T-helper 1 cell treated with Interleukin-12 subunit alpha and Interleukin-12 subunit beta and Interleukin-4 antibody, amounts not matched to agents 30 ng/mL and 1 ng/mL, for 36 hours (primary cell): ENCODE data around the gene SLC39A11. TPM values are rescaled to one million over a fixed set of nuclear protein-coding genes. Genes with fewer than 3 reads are reported as not detected.
"Not testable (repeated sequence)": the region's sequence is repeated elsewhere in the genome, so short reads cannot be mapped to it uniquely, and the experiment has no call there.

Experiments used
- intact Hi-C: fragments of 100-400 bp; cut with micrococcal nuclease; formaldehyde crosslinking; loops from one replicate; pipeline ENCODE4 v1.15.1; 2024
- total RNA-seq: library from RNA; stranded (reverse); gene quantifications from 2 replicates; pipeline ENCODE4 v1.2.3, GENCODE V29; 2022

The SLC39A11 gene
- total RNA-seq, 1 donor from 2014 or later = 27.9 TPM

GRCh38 chr17:73111386-73111785, 18.9 kb upstream of the SLC39A11 start:
- intact Hi-C loops = no loop called here

DNA sequence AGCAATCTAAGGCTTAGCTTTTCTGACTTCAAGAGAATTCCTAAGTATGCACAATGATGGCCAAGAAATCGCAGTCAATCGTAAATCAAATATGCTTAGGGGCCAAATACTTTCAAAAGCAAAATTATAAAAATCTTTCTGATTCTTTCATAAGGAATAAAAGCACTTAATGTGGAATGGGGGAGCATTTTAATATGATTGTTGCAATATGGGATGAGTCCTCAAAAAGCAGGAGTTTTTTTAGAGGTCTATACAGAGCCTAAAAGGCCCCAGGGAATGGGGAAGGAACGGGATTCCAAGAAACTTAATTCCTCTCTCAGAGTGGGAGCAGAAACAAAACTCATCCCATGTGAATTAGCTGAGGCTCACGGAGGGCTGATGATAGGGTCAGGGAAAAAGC, 14.7 kb upstream of the SLC39A11 start:
- intact Hi-C loops = no loop called here

DNA sequence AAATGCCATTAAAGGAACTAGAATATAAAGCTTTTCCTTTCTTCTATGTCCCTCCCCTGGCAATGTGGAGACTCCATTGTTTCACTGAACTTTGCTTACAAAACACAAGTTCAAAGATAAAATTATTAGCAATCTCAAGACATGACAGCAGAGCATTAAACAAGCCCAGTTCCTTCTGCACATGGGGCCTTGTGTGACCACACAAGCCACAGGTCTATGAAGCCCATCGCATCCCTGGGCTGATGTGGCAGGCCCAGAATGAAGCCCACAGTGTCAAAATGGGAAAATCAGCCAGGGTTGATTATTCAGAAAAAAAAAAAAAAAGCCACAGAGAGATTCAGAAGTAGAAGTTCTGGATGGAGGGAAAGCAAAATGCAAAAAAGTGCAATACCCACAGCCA, 12.9 kb upstream of the SLC39A11 start:
- intact Hi-C loops = no loop called here

GRCh38 chr17:73104450-73104849, 12.0 kb upstream of the SLC39A11 start:
- intact Hi-C loops = no loop called here

GRCh38 chr17:73103641-73104335, 11.3 kb upstream of the SLC39A11 start:
- intact Hi-C loops = no loop called here

DNA sequence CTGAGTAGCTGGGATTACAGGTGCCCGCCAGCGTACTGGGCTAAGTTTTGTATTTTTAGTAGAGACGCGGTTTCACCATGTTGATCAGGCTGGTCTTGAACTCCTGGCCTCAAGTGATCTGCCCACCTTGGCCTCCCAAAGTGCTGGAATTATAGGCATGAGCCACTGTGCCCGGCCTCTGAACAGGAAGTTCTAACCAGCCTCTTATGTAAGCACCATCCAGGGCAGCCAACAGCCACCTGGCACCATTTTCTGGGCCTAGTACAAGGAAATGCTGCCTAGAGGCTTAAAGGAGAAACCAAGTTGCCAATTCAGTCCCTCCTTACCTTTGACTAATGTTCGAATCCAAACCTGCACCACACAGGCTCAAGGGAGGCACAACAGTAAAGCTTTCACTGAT, 8.5 kb upstream of the SLC39A11 start:
- intact Hi-C loops = no loop called here

DNA sequence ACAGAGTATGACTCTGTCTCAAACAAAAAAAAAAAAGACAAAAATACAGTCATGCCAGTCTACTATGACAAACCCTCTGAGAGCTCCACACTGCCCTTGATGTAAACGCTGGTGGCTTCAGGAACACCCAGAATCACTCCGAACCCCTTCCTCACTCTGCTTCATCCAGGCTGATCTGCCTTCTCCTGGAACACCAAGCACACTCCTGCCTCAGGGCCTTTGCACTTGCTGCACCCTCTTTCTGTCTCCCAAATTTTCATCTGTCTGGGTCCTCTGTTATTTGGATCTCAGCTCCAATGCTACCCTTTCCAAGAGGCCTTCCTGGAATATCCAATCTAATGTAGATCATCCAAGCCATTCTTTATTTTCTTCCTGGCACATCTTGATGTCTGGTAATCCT, 7.9 kb upstream of the SLC39A11 start:
- intact Hi-C loops = no loop called here

DNA sequence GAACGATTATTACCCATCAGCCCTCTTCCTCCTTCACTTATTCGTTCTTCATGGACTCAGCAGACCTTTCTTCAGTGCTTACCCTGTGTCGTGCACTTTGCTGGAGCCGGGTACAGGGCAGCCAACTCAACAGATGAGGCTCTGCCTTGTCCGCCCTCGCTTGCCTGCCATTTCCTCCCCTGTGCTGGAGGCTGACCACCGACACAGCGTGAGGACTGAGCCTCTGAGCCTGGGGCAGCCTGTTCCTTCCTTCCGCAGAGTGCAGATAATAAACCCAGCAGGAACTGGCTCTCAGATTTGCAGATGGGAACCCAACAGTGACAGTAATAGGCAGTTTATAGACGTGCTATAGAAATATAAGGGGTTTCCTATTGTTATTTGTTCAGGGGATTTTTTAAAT, 7.0 kb upstream of the SLC39A11 start:
- intact Hi-C loops = no loop called here

GRCh38 chr17:73098919-73099318, 6.4 kb upstream of the SLC39A11 start:
- intact Hi-C loops = no loop called here

- intact Hi-C loops = not testable (repeated sequence)
Measured at GRCh38 chr17:73097973-73098765, 5.7 kb upstream of the SLC39A11 start.

DNA sequence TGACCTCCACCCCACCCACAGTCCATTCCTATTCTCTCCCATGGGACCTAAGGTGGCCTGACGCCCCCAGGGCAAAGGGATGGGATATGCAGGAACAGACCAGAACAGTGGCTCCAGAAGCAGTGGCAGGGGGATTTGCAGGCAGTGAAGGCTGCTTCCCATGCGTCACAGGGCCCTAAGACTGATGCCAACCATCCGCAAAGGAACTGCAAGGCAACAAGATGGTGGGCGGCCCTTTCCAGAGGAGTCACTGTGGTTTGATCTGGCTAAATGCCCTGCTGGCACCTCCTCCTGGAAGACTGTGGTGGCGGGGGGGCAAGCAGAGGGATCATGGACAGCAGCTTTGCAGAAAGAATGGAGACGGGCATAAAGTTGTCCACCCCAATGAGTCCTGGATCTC, 4.4 kb upstream of the SLC39A11 start:
- intact Hi-C loops = no loop called here

DNA sequence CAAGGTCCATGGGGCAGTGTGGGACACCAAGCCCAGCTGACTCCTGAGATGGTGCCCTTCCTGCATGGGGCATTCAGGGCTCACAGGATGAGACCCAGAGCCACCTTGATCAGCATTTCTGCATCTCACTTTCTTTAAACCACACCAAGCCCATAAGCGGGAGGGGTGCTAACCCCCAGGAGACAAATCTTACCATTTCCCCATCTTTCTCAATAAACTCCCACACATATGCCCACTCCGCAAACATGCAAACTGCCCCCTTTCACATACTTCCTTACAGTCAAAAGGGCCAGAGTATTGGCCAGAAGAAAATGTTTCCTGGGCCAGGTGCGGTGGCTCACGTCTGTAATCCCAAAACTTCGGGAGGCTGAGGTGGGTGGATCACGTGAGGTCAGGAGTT, 3.7 kb upstream of the SLC39A11 start:
- intact Hi-C loops = no loop called here

- intact Hi-C loops = loop anchor here (2.0 to 5.0 kb wide), 5 partner anchors 64 to 500 kb away; partner anchors contain the start of gene CDC42EP4
Measured at GRCh38 chr17:73093286-73093685, 798 bp upstream of the SLC39A11 start.

GRCh38 chr17:73091770-73092522, 542 bp downstream of the SLC39A11 start:
- intact Hi-C loops = loop anchor here (1.0 to 5.0 kb wide), 9 partner anchors 65 to 532 kb away; partner anchors contain the start of gene CDC42EP4

GRCh38 chr17:73091410-73091769, 1.1 kb downstream of the SLC39A11 start:
- intact Hi-C loops = loop anchor here (5.0 kb wide), 2 partner anchors 159 to 384 kb away; no protein-coding TSS in a partner anchor

- intact Hi-C loops = loop anchor here (5.0 kb wide), 2 partner anchors 158 to 383 kb away; no protein-coding TSS in a partner anchor
Measured at GRCh38 chr17:73090396-73091202, 1.9 kb downstream of the SLC39A11 start.

- intact Hi-C loops = loop anchor here (5.0 kb wide), 2 partner anchors 157 to 382 kb away; no protein-coding TSS in a partner anchor
Measured at GRCh38 chr17:73089322-73090317, 2.9 kb downstream of the SLC39A11 start.

DNA sequence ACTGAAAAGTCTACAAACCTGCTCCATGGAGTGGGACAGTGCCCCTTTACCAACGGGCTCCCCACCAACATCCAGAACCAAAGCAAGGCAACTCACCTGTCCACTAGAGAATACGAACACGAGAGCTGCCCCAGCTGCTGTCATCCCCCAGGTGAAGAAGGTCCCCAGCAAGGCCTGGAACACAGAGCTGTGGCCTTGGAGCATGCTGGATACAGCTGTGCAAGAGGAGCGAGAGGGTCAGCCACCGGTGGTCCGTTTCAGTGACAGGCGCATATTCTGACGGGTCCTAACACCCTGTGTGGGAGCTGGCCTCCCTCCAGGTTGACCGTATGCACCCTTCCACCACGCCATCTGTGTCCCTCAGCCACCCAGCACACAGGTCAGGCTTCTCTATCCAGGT, 3.9 kb downstream of the SLC39A11 start:
- intact Hi-C loops = no loop called here

DNA sequence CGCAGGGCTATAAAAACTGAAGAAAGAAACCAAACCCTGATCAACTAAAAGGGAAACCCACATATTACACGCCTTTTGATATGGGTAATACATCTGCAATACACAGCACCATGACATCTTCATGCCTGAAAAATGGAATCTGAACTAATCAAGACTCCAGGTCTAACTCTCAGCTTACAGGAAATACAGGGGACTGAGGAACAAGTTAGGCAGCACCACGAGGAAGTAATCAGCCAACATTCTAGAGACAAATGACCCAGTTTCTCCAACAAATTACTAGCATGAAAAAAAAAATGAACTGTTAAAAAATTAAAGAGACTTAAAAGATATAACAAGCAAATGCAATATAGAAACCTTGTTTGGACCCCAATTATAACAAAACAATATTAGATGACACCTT, 9.1 kb downstream of the SLC39A11 start:
- intact Hi-C loops = no loop called here

DNA sequence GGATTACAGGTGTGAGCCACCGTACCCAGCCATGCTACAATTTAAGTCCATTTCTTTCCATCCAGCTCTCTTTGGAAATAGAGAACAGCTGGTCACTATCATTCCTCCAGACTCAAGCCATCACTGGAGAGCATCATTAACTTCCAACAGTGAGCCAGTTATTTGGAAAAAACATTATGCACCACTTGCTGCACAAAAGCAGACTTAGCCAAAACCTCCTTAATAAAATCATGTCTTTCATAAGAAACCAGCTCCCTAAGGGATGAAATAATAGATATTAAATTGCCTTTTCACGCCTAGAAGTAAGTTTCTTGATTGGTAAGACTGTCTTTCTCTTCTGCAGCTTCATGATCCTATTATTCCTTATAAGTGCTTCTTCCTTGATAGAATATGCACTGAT, 17.9 kb downstream of the SLC39A11 start:
- intact Hi-C loops = no loop called here
